Testis (tissue), 2 donors: Measurements from ENCODE around the gene GNPTAB.

Experiments
- CTCF ChIP-seq, 3 experiments: fragments of 450-650 bp in 2 of 3; fragments of 200-600 bp in 1 of 3; sonication (generic) in 1 of 3; IDR thresholded peaks; one replicate each; pipeline ENCODE4 v1.5.1; 2016 to 2019; ENCODE audit warnings: antibody characterized with exemption in 3 of 3, mild to moderate bottlenecking in 2 of 3, moderate library complexity in 1 of 3
- POLR2A ChIP-seq: fragments of 450-650 bp; IDR thresholded peaks from one replicate; pipeline ENCODE4 v1.6.1; 2017; ENCODE audit warnings: antibody characterized with exemption, mild to moderate bottlenecking, moderate library complexity

DNA sequence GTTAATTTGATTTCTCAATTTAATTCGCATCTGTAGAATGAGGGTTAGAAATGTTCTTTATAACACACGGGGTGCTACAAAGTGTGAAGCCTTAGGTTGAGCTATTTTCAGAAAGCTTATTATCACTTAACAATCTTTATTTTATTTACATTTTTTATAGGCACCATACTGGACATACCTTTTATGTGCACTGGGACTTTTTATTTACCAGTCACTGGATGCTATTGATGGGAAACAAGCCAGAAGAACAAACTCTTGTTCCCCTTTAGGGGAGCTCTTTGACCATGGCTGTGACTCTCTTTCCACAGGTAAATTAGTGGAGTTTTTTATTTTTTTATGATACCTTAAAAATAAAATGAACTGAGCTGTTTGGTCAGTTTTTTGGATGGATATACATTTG is 116.8 kb downstream of the GNPTAB start:
- no peak for TF ChIP-seq CTCF (IDR thresholded peaks at IDR 0.05)
- no peak for TF ChIP-seq POLR2A
